Neural cell (in vitro differentiated cells): Measurements from ENCODE around the gene MILR1.

Experiments
- CTCF ChIP-seq: fragments of 450-650 bp; IDR thresholded peaks from 2 replicates; pipeline ENCODE4 v1.5.1; 2014; ENCODE audit warnings: antibody characterized with exemption, mild to moderate bottlenecking, moderate library complexity; ENCODE audit not compliant: poor library complexity, severe bottlenecking
- RAD21 ChIP-seq: fragments of 450-650 bp; conservative IDR thresholded peaks from 2 replicates; pipeline ENCODE4 v1.6.1; 2014; ENCODE audit warnings: antibody characterized with exemption, mild to moderate bottlenecking, moderate library complexity
- REST ChIP-seq: IDR thresholded peaks from 2 replicates; pipeline ENCODE4 v1.6.1; 2012; ENCODE audit warnings: borderline replicate concordance
- TAF1 ChIP-seq: IDR thresholded peaks from 2 replicates; pipeline ENCODE4 v1.6.1; 2012; ENCODE audit warnings: low read depth

- TF ChIP-seq CTCF: no peak
- no peak for TF ChIP-seq REST
- no peak for TF ChIP-seq RAD21
- no peak for TF ChIP-seq TAF1
Observed at GRCh38 chr17:64441772-64442540, 7.0 kb upstream of the MILR1 start.
